ENCODE data around the gene SIT1.
"Not testable (repeated sequence)": the region's sequence is repeated elsewhere in the genome, so short reads cannot be mapped to it uniquely, and the experiment has no call there.

SIT1 gene

GRCh38 chr9:35638751-35639150 lies 12.0 kb downstream of the SIT1 start:
- not testable (repeated sequence) for DNase-seq (ENCODE audit: low read depth in 1 of 2, low spot score in 1 of 2)

- DNase-seq (ENCODE audit: low read depth in 1 of 2, low spot score in 1 of 2) = not testable (repeated sequence)
These were observed 13.2 kb downstream of the SIT1 start for GRCh38 chr9:35637427-35637955.

- DNase-seq (ENCODE audit: low read depth in 1 of 2, low spot score in 1 of 2) = not testable (repeated sequence)
These were observed 13.9 kb downstream of the SIT1 start for GRCh38 chr9:35636877-35637246.

GRCh38 chr9:35636135-35636876 lies 14.4 kb downstream of the SIT1 start:
- DNase-seq (ENCODE audit: low read depth in 1 of 2, low spot score in 1 of 2) = no peak

- DNase-seq (ENCODE audit: low read depth in 1 of 2, low spot score in 1 of 2) = no peak
These were observed 15.0 kb downstream of the SIT1 start for GRCh38 chr9:35635730-35636129.

GRCh38 chr9:35629597-35629996 lies 21.1 kb downstream of the SIT1 start:
- no peak for DNase-seq (ENCODE audit: low read depth in 1 of 2, low spot score in 1 of 2)

GRCh38 chr9:35628389-35628991 lies 22.2 kb downstream of the SIT1 start:
- DNase-seq (ENCODE audit: low read depth in 1 of 2, low spot score in 1 of 2) = no peak

GRCh38 chr9:35627575-35627974 lies 23.2 kb downstream of the SIT1 start:
- DNase-seq (ENCODE audit: low read depth in 1 of 2, low spot score in 1 of 2) = no peak

- no peak for DNase-seq (ENCODE audit: low read depth in 1 of 2, low spot score in 1 of 2)
These were observed 31.0 kb downstream of the SIT1 start for GRCh38 chr9:35619800-35620158.

- DNase-seq (ENCODE audit: low read depth in 1 of 2, low spot score in 1 of 2) = peak in 1 of 2 donors; percentile 12
These were observed 31.6 kb downstream of the SIT1 start for GRCh38 chr9:35618854-35619799.

- no peak for DNase-seq (ENCODE audit: low read depth in 1 of 2, low spot score in 1 of 2)
These were observed 32.4 kb downstream of the SIT1 start, which contains the start of gene CD72 for GRCh38 chr9:35618325-35618727. TSS of gene CD72 (minus strand) at chr9:35618413. CDS start at chr9:35618303, 110 bp downstream.

- no peak for DNase-seq (ENCODE audit: low read depth in 1 of 2, low spot score in 1 of 2)
These were observed 33.2 kb downstream of the SIT1 start for GRCh38 chr9:35617548-35617947.

GRCh38 chr9:35616681-35617459 lies 33.9 kb downstream of the SIT1 start:
- peak; percentile 28 to 44 for DNase-seq (ENCODE audit: low read depth in 1 of 2, low spot score in 1 of 2)

GRCh38 chr9:35615981-35616680 lies 34.6 kb downstream of the SIT1 start:
- DNase-seq (ENCODE audit: low read depth in 1 of 2, low spot score in 1 of 2) = no peak

GRCh38 chr9:35612843-35613242 lies 37.9 kb downstream of the SIT1 start:
- DNase-seq (ENCODE audit: low read depth in 1 of 2, low spot score in 1 of 2) = no peak

- not testable (repeated sequence) for DNase-seq (ENCODE audit: low read depth in 1 of 2, low spot score in 1 of 2)
These were observed 38.7 kb downstream of the SIT1 start for GRCh38 chr9:35612066-35612465.

- DNase-seq (ENCODE audit: low read depth in 1 of 2, low spot score in 1 of 2) = peak in 1 of 2 donors; percentile 43
These were observed 39.4 kb downstream of the SIT1 start for GRCh38 chr9:35611230-35611797.

- no peak for DNase-seq (ENCODE audit: low read depth in 1 of 2, low spot score in 1 of 2)
These were observed 40.9 kb downstream of the SIT1 start for GRCh38 chr9:35609820-35610163.

GRCh38 chr9:35609001-35609819 lies 41.5 kb downstream of the SIT1 start:
- DNase-seq (ENCODE audit: low read depth in 1 of 2, low spot score in 1 of 2) = no peak

All from activated CD4-positive, alpha-beta T cell treated with anti-CD3 and anti-CD28 coated beads, Interleukin-2, amount 50 U/mL, for 24 hours (primary cell).